ENCODE results near the gene AOPEP. TPM values are rescaled to one million over a fixed set of nuclear protein-coding genes. Genes with fewer than 3 reads are reported as not detected.

Gene AOPEP
- total RNA-seq, 2 donors from 2014 or later: 12.4 to 12.9 TPM

- H3K27ac Mint-ChIP-seq: peak overlapping the region; percentile 70
These were observed 79.9 kb downstream of the AOPEP start for GRCh38 chr9:94806307-94806893.

GRCh38 chr9:94807556-94807955 lies 81.1 kb downstream of the AOPEP start:
- H3K36me3 Mint-ChIP-seq (ENCODE audit: low read depth): peaks cover 17% of the 10 kb centered on the region
- ATAC-seq: no peak
- no peaks in the 10 kb centered on the region for H3K27me3 Mint-ChIP-seq
- H3K27ac Mint-ChIP-seq: no peak overlapping the region
- no peak overlapping the region for H3K4me3 Mint-ChIP-seq
- DNase-seq: no peak
- peaks cover 15% of the 10 kb centered on the region for H3K4me1 Mint-ChIP-seq
- H3K9me3 ChIP-seq (ENCODE audit: control insufficient read depth, low read length, poor library complexity, severe bottlenecking): no peaks in the 10 kb centered on the region

More at GRCh38 chr9:94806307-94806893, 79.9 kb downstream of the AOPEP start:
- H3K36me3 Mint-ChIP-seq (ENCODE audit: low read depth): peaks cover 17% of the 10 kb centered on the region
- ATAC-seq (no peak), DNase-seq (no peak)
- peaks cover 15% of the 10 kb centered on the region for H3K4me1 Mint-ChIP-seq
- H3K27me3 Mint-ChIP-seq: no peaks in the 10 kb centered on the region
- H3K9me3 ChIP-seq (ENCODE audit: control insufficient read depth, low read length, poor library complexity, severe bottlenecking): no peaks in the 10 kb centered on the region
- H3K4me3 Mint-ChIP-seq: no peak overlapping the region

DNA sequence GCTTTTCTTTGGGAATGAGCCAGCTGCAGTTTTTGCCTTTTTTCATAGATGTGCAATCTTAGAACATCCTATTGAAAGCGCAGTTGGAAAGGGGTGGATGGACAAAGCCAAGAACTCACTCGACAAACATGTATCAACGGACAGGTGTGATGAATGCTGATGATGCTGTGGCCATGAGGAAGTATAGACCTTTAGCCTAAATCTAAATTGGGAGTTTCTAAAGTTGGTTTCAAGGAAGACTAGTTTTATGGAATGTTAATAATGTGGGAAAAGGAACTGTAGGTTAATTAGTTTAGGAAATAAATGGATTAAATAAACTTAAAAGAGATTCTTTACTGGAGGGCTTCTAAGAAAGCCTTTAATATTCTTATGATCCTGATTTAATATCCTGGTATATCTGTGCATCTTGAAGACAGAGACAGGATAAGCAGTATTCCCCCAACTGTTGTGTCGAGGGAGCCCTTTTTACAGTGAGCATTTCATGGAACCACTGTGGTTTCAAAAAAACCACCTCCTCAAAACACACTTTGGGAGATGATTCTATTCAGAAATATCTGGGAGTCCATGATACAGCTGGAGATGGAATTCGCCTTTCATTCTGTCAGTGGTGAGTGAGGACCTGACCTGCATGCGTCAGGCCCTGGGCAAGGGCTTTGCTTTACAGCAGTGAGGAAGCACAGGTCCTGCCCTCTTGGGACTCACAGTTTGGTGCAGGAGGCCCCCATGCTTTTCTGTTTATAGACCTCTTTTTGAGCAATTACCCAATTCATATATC lies 82.6 kb downstream of the AOPEP start:
- ATAC-seq (no peak), DNase-seq (no peak)
- H3K27me3 Mint-ChIP-seq: no peaks in the 10 kb centered on the region

DNA sequence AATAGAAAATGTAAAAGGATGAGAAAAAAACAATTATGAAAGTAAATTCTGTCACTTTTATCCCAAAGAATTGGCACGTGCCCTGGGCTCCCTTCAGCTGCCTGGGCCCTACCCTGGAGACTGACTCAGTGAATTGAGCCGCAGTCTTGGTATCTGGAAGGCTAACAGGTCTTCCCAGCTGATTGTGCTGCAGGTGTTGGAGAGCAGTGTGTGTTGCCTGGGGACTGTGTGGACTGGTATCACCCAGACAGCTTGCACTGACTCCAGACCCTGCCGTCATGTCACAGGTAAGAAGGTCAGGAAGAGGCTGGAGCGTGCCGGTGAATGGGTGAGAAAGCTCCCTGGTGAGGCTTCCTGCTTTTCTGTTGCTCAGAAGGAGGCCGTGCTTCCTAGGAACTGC lies 83.3 kb downstream of the AOPEP start:
- no peak overlapping the region for H3K27ac Mint-ChIP-seq
- no peak for ATAC-seq
- peaks cover 15% of the 10 kb centered on the region for H3K36me3 Mint-ChIP-seq (ENCODE audit: low read depth)
- H3K9me3 ChIP-seq (ENCODE audit: control insufficient read depth, low read length, poor library complexity, severe bottlenecking): no peaks in the 10 kb centered on the region
- peaks cover 11% of the 10 kb centered on the region for H3K4me1 Mint-ChIP-seq
- H3K27me3 Mint-ChIP-seq: no peaks in the 10 kb centered on the region
- DNase-seq: no peak
- no peak overlapping the region for H3K4me3 Mint-ChIP-seq

More for the DNA sequence above, 82.6 kb downstream of the AOPEP start:
- Mint-ChIP-seq H3K4me1 (peaks cover 14% of the 10 kb centered on the region), H3K27ac (no peak overlapping the region), H3K36me3 (ENCODE audit: low read depth) (peaks cover 17% of the 10 kb centered on the region), H3K4me3 (no peak overlapping the region)
- H3K9me3 ChIP-seq (ENCODE audit: control insufficient read depth, low read length, poor library complexity, severe bottlenecking): no peaks in the 10 kb centered on the region

DNA sequence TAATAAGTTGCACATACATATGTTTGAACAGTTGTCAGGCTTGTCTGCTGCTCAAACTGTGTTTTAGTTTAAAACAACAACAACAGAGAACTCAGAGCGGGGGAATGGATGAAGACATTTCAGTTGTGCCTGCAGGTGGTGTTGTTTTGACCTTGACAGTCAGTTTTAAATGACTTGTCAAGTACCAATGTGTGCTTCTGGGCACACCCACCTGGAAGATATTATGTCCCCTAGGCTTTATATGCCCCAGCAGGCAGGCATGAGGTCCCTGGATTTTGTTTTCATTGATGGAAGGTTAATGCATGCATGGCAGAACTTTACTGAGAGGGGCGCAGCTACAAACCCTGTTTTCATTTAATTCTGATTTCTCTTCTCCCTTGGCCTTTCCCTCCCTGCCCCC lies 84.6 kb downstream of the AOPEP start:
- peaks cover 8% of the 10 kb centered on the region for H3K4me1 Mint-ChIP-seq
- DNase-seq: no peak
- H3K36me3 Mint-ChIP-seq (ENCODE audit: low read depth): peaks cover 15% of the 10 kb centered on the region
- peak overlapping the region; percentile 80 for H3K27ac Mint-ChIP-seq
- H3K9me3 ChIP-seq (ENCODE audit: control insufficient read depth, low read length, poor library complexity, severe bottlenecking): no peaks in the 10 kb centered on the region
- ATAC-seq: no peak
- H3K27me3 Mint-ChIP-seq: no peaks in the 10 kb centered on the region
- H3K4me3 Mint-ChIP-seq: no peak overlapping the region

GRCh38 chr9:94812343-94812742 lies 85.8 kb downstream of the AOPEP start:
- H3K9me3 ChIP-seq (ENCODE audit: control insufficient read depth, low read length, poor library complexity, severe bottlenecking): no peaks in the 10 kb centered on the region
- H3K27ac Mint-ChIP-seq: no peak overlapping the region
- H3K27me3 Mint-ChIP-seq: no peaks in the 10 kb centered on the region
- no peak for ATAC-seq
- H3K36me3 Mint-ChIP-seq (ENCODE audit: low read depth): peaks cover 8% of the 10 kb centered on the region
- no peak overlapping the region for H3K4me3 Mint-ChIP-seq
- no peak for DNase-seq
- peaks cover 3% of the 10 kb centered on the region for H3K4me1 Mint-ChIP-seq

DNA sequence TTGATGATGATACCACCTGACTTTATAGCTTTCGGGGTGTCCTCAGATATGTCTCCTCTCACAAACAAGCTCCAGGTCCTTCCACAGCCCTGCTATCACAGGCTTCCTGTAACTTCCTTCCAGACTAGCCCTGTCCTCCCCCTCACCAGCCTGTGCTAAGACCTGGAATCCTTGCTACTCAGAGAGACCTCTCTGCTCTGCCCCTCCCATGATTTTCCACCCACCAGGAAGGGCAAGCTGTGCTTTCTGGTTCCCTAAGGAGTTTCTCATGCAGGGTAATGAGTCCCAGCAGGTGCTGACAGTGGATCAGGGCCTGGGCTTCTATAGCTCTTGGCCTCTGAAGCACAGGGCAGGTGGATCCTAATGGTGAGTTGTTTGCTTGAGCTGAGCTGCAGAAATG lies 86.9 kb downstream of the AOPEP start:
- no peak for ATAC-seq
- Mint-ChIP-seq H3K27ac (no peak overlapping the region), H3K36me3 (ENCODE audit: low read depth) (peaks cover 4% of the 10 kb centered on the region), H3K4me1 (peaks cover 3% of the 10 kb centered on the region), H3K4me3 (no peak overlapping the region), H3K27me3 (no peaks in the 10 kb centered on the region)
- no peaks in the 10 kb centered on the region for H3K9me3 ChIP-seq (ENCODE audit: control insufficient read depth, low read length, poor library complexity, severe bottlenecking)
- no peak for DNase-seq

DNA sequence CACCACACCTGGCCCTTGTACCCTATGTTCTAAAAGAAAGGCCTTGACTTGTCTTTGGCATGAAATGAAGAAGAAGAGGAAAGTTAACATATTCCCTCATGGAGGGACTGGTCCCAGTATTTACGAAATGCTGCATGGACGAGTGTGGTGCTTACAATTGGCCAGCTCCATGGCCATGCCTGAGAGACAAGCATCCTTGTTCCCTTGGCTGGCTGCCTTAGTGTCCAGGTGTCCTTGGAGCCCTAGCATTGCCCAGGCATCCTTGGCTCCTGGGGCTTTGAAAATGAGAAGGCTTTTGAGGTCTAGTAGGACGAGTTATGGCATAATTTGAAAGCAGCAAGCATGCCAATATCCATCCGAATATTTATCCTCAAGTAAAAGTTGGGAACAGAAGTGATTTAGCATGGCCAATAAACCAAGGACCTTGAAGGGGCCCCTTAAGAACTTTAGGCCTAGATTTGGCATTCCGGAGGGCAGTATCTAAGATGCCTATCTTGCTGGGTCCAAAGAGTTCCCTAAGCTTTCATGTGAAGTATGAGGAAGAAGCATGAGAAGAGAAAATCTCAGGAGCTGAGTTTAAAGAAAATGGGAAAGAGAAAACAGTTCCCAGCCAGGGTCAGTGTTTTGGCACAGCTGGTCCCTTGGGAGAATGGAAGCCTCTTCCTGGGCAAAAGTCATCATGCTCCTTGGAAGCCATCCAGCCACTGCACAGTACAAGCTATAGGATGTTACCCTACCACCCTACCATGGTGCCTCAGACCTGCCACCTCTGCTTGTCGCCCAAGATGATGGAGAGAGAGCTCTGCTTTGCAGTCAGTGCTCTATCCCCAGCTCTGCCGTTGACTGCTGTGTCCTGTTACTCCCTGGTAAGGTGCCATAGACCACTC lies 91.0 kb downstream of the AOPEP start:
- Mint-ChIP-seq H3K4me1 (peaks cover 7% of the 10 kb centered on the region), H3K36me3 (ENCODE audit: low read depth) (peaks cover 5% of the 10 kb centered on the region), H3K27ac (no peak overlapping the region), H3K4me3 (no peak overlapping the region), H3K27me3 (no peaks in the 10 kb centered on the region)
- H3K9me3 ChIP-seq (ENCODE audit: control insufficient read depth, low read length, poor library complexity, severe bottlenecking): no peaks in the 10 kb centered on the region
- DNase-seq (no peak), ATAC-seq (no peak)

- Mint-ChIP-seq H3K27ac (no peak overlapping the region), H3K4me3 (no peak overlapping the region), H3K36me3 (ENCODE audit: low read depth) (peaks cover 5% of the 10 kb centered on the region), H3K27me3 (no peaks in the 10 kb centered on the region), H3K4me1 (peaks cover 7% of the 10 kb centered on the region)
- DNase-seq (no peak), ATAC-seq (no peak)
- no peaks in the 10 kb centered on the region for H3K9me3 ChIP-seq (ENCODE audit: control insufficient read depth, low read length, poor library complexity, severe bottlenecking)
These were observed 91.7 kb downstream of the AOPEP start for GRCh38 chr9:94818178-94818541.

DNA sequence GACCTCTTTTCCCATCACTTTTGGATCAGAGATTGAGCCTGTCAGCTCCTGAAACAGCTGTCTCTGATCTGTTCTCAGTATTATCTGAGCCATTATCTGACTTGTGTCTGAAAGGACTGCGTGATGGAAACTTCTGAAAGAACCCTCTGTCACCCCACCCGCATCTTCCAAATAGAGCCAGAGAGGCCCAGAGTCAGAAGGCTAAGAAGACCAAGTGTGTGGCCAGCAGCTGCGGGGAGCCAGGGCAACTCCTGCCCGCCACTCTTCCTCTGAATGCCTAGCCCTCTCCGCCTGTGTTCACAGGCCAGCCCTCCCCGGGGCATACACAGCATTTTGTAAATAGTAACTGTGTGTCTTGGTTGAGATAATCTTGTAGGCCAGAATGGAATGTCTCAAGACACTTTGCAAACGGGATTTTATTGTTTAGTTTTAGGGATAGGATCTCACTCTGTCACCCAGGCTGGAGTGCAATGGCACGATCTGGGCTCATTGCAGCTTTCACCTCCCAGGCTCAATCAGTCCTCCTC lies 92.7 kb downstream of the AOPEP start:
- Mint-ChIP-seq H3K4me3 (no peak overlapping the region), H3K27me3 (no peaks in the 10 kb centered on the region), H3K36me3 (ENCODE audit: low read depth) (peaks cover 6% of the 10 kb centered on the region), H3K27ac (no peak overlapping the region), H3K4me1 (peaks cover 4% of the 10 kb centered on the region)
- ATAC-seq (no peak), DNase-seq (no peak)
- H3K9me3 ChIP-seq (ENCODE audit: control insufficient read depth, low read length, poor library complexity, severe bottlenecking): no peaks in the 10 kb centered on the region

DNA sequence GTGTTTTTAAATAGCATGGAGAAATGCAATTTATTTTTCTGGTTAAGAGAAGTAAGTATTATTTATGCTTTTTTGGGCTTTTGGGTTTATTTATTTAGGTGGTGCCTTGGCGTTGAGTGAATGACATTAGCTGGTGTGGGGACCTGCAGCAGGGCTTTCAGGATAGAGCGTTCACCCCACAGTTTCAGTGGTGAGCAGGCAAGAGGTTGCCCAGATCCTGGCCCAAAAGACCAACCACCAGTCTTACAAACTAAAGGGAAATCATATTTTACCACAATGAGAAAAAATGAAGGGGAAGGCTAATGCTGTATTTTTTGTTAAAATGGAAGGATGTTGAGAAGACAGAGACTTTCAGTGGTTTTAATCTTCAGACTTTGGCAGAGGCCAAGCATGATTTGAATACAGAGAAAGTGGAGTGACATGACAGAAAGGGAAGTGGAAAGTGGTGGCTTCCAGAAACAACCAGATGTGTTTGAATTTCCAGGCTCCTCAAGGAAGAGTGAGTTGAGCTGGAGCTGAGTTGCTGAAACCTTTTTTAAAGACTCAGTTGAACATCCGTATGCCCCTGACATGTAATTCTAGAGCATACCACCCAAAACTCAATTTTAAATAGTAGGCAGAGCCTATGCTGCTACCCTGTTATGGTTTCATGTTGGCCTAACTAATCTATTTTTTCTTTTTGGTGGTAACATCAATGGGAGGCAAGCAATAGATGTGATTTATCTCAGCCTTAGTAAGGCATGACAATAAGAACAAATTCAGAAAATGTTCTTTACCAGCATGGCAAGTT lies 94.8 kb downstream of the AOPEP start:
- Mint-ChIP-seq H3K27ac (no peak overlapping the region), H3K4me3 (no peak overlapping the region), H3K4me1 (peaks cover 4% of the 10 kb centered on the region), H3K27me3 (no peaks in the 10 kb centered on the region), H3K36me3 (ENCODE audit: low read depth) (peaks cover 6% of the 10 kb centered on the region)
- ATAC-seq: no peak
- DNase-seq: no peak
- H3K9me3 ChIP-seq (ENCODE audit: control insufficient read depth, low read length, poor library complexity, severe bottlenecking): no peaks in the 10 kb centered on the region

- H3K36me3 Mint-ChIP-seq (ENCODE audit: low read depth): peaks cover 4% of the 10 kb centered on the region
- no peaks in the 10 kb centered on the region for H3K9me3 ChIP-seq (ENCODE audit: control insufficient read depth, low read length, poor library complexity, severe bottlenecking)
- H3K27ac Mint-ChIP-seq: no peak overlapping the region
- H3K4me3 Mint-ChIP-seq: no peak overlapping the region
- peaks cover 4% of the 10 kb centered on the region for H3K4me1 Mint-ChIP-seq
- DNase-seq: no peak
- ATAC-seq: no peak
- H3K27me3 Mint-ChIP-seq: no peaks in the 10 kb centered on the region
These were observed 95.8 kb downstream of the AOPEP start for GRCh38 chr9:94822273-94822672.

Data from T-helper 17 cell (primary cell).